HG03139 (cell line): Measurements from ENCODE around the gene TAPT1.
"Not testable (repeated sequence)": the region's sequence is repeated elsewhere in the genome, so short reads cannot be mapped to it uniquely, and the experiment has no call there.

Experiments used
- ATAC-seq: cut with Tn5 transposase; IDR thresholded peaks from one replicate; pipeline ENCODE4 v1.9.1; 2021; ENCODE audit not compliant: unreplicated experiment

The TAPT1 gene

GRCh38 chr4:16186986-16187385 lies 39.3 kb downstream of the TAPT1 start:
- ATAC-seq, result no peak

GRCh38 chr4:16183604-16184003 lies 42.7 kb downstream of the TAPT1 start:
- ATAC-seq, result no peak

GRCh38 chr4:16176621-16177020 lies 49.6 kb downstream of the TAPT1 start:
- ATAC-seq, result no peak

- ATAC-seq, result no peak
These were observed 54.4 kb downstream of the TAPT1 start for GRCh38 chr4:16171831-16172230.

GRCh38 chr4:16169490-16169889 lies 56.8 kb downstream of the TAPT1 start:
- no peak for ATAC-seq

GRCh38 chr4:16168710-16169388 lies 57.4 kb downstream of the TAPT1 start:
- ATAC-seq, result no peak

GRCh38 chr4:16168144-16168543 lies 58.1 kb downstream of the TAPT1 start:
- ATAC-seq, result no peak

- no peak for ATAC-seq
These were observed 60.3 kb downstream of the TAPT1 start for GRCh38 chr4:16165931-16166330.

GRCh38 chr4:16162891-16163290 lies 63.4 kb downstream of the TAPT1 start:
- ATAC-seq, result no peak

GRCh38 chr4:16161851-16162408 lies 64.3 kb downstream of the TAPT1 start:
- no peak for ATAC-seq

- ATAC-seq, result no peak
These were observed 65.8 kb downstream of the TAPT1 start for GRCh38 chr4:16160457-16160856.

GRCh38 chr4:16159286-16159685 lies 67.0 kb downstream of the TAPT1 start:
- ATAC-seq, result no peak

GRCh38 chr4:16158504-16158852 lies 67.8 kb downstream of the TAPT1 start:
- no peak for ATAC-seq

GRCh38 chr4:16157609-16158503 lies 68.4 kb downstream of the TAPT1 start:
- ATAC-seq, result no peak

- no peak for ATAC-seq
These were observed 70.6 kb downstream of the TAPT1 start for GRCh38 chr4:16155528-16156169.

- ATAC-seq, result no peak
These were observed 71.8 kb downstream of the TAPT1 start for GRCh38 chr4:16154451-16154850.

- no peak for ATAC-seq
These were observed 75.6 kb downstream of the TAPT1 start for GRCh38 chr4:16150716-16151115.

- not testable (repeated sequence) for ATAC-seq
These were observed 81.4 kb downstream of the TAPT1 start for GRCh38 chr4:16144913-16145312.

- ATAC-seq, result no peak
These were observed 83.5 kb downstream of the TAPT1 start for GRCh38 chr4:16142598-16143310.

- no peak for ATAC-seq
These were observed 85.4 kb downstream of the TAPT1 start for GRCh38 chr4:16140879-16141249.
